ENCODE measurements around the gene BBS2. TPM values are rescaled to one million over a fixed set of nuclear protein-coding genes. Genes with fewer than 3 reads are reported as not detected.

BBS2 gene
- total RNA-seq, 1 donor from 2014 or later = 29.4 TPM

GRCh38 chr16:56479469-56479868 lies 40.4 kb downstream of the BBS2 start:
- intact Hi-C loops (cut with DNase I) = no loop called here
- Histone ChIP-seq H3K4me1 (no peaks in the 10 kb centered on the region), H3K27me3 (no peaks in the 10 kb centered on the region), H3K27ac (no peak overlapping the region), H3K9me3 (no peaks in the 10 kb centered on the region), H3K4me3 (no peak overlapping the region), H3K36me3 (peaks cover 37 to 76% of the 10 kb centered on the region in 2 donors)
- DNase-seq (ENCODE audit: low spot score in 2 of 2) = no peak
- TF ChIP-seq CTCF (IDR thresholded peaks at IDR 0.05) = no peak

- Histone ChIP-seq H3K27ac (no peak overlapping the region), H3K36me3 (peaks cover 33 to 75% of the 10 kb centered on the region in 2 donors), H3K9me3 (no peaks in the 10 kb centered on the region), H3K27me3 (no peaks in the 10 kb centered on the region), H3K4me1 (no peaks in the 10 kb centered on the region), H3K4me3 (no peak overlapping the region)
- no peak for TF ChIP-seq CTCF (IDR thresholded peaks at IDR 0.05)
- intact Hi-C loops (cut with DNase I) = no loop called here
- DNase-seq (ENCODE audit: low spot score in 2 of 2) = no peak
These were observed 41.4 kb downstream of the BBS2 start for GRCh38 chr16:56478281-56479049.

- no peak overlapping the region for H3K27ac ChIP-seq
- H3K27me3 ChIP-seq = no peaks in the 10 kb centered on the region
- intact Hi-C loops (cut with DNase I) = no loop called here
- no peaks in the 10 kb centered on the region for H3K9me3 ChIP-seq
- peaks cover 36 to 75% of the 10 kb centered on the region in 2 donors for H3K36me3 ChIP-seq
- no peak overlapping the region for H3K4me3 ChIP-seq
- H3K4me1 ChIP-seq = no peaks in the 10 kb centered on the region
- no peak for DNase-seq (ENCODE audit: low spot score in 2 of 2)
- no peak for TF ChIP-seq CTCF (IDR thresholded peaks at IDR 0.05)
These were observed 42.5 kb downstream of the BBS2 start for GRCh38 chr16:56477096-56477878.

- H3K27ac ChIP-seq = no peak overlapping the region
- intact Hi-C loops (cut with DNase I) = no loop called here
- H3K9me3 ChIP-seq = no peaks in the 10 kb centered on the region
- H3K27me3 ChIP-seq = no peaks in the 10 kb centered on the region
- no peak for TF ChIP-seq CTCF (IDR thresholded peaks at IDR 0.05)
- no peak overlapping the region for H3K4me3 ChIP-seq
- peaks cover 57 to 86% of the 10 kb centered on the region in 2 donors for H3K36me3 ChIP-seq
- DNase-seq (ENCODE audit: low spot score in 2 of 2) = no peak
- H3K4me1 ChIP-seq = no peaks in the 10 kb centered on the region
These were observed 44.6 kb downstream of the BBS2 start for GRCh38 chr16:56475201-56475600.

GRCh38 chr16:56470666-56471065 lies 49.2 kb downstream of the BBS2 start:
- no peaks in the 10 kb centered on the region for H3K9me3 ChIP-seq
- no peak overlapping the region for H3K27ac ChIP-seq
- DNase-seq (ENCODE audit: low spot score in 2 of 2) = no peak
- peaks cover 82 to 97% of the 10 kb centered on the region in 2 donors for H3K36me3 ChIP-seq
- H3K4me3 ChIP-seq = no peak overlapping the region
- H3K4me1 ChIP-seq = no peaks in the 10 kb centered on the region
- intact Hi-C loops (cut with DNase I) = no loop called here
- no peak for TF ChIP-seq CTCF (IDR thresholded peaks at IDR 0.05)
- H3K27me3 ChIP-seq = no peaks in the 10 kb centered on the region
